ENCODE measurements around the gene LNX1. TPM values are rescaled to one million over a fixed set of nuclear protein-coding genes. Genes with fewer than 3 reads are reported as not detected.

Gene LNX1
- total and polyA plus RNA-seq, 9 of the 15 experiments (the other 6 are each of a cell fraction or from before 2014, with no cell fraction given): 0.40 to 3.6 (median 2.2) TPM

DNA sequence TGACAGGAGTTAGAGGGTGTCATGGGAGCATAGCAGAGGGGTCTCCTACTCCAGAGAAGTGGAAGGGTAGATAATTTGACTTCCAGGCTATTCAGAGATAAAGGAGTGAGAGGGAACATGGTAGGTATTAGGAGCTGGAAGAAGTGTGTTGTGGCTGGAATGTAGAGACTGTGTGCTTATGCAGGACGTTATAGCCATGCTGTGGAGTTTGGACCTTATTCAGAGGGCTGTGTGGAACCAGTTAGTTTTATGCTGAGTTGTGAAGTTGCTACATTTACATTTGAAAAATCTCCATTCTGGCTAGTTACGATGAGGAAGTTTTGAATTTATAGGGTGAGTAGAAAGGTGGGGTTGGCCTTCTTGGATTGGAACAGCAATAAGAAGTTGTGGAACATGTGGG lies 146.3 kb downstream of the LNX1 start:
- FAIRE-seq (no peak), ATAC-seq (0 out of 3 replicates have a peak, but pooled peaks have one; percentile 26), DNase-seq (ENCODE audit: extremely low read depth in 1 of 4, low spot score in 3 of 4) (no peak)
- intact Hi-C loops (cut with micrococcal nuclease): no loop called here
- H3K4me3 ChIP-seq: no peak overlapping the region
- no peaks in the 10 kb centered on the region for H3K79me2 ChIP-seq (ENCODE audit: control insufficient read depth, insufficient read depth, low read length)
- no TSS peak for BruUV-seq (replicated peaks)
- no peaks in the 10 kb centered on the region for H3K4me1 ChIP-seq (replicated peaks in 1 of 2; ENCODE audit: control insufficient read depth in 2 of 2, insufficient read depth in 2 of 2, low read length in 2 of 2)
- no peaks in the 10 kb centered on the region for H4K20me1 ChIP-seq (replicated peaks; ENCODE audit: control insufficient read depth, insufficient read depth, low read length)
- TF ChIP-seq ZNF717 (CRISPR knock-in tag; IDR thresholded peaks at IDR 0.05): no peak
- TF ChIP-seq CSDE1 (IDR thresholded peaks at IDR 0.05): no peak
- no peak for TF ChIP-seq CBFA2T3 (IDR thresholded peaks at IDR 0.05)
- TF ChIP-seq ZNF175 (CRISPR knock-in tag; IDR thresholded peaks at IDR 0.05; ENCODE audit: low read depth): no peak
- TF ChIP-seq CBX3 (IDR thresholded peaks at IDR 0.05; ENCODE audit: borderline replicate concordance in 1 of 2, low read length in 2 of 2): no peak
- ChIA-PET CTCF (ENCODE audit: low intra/inter-chr PET ratio) (no interaction called here), POLR2A (interaction anchor here (0.6 kb wide), 1 partner anchor 925 kb away, joined by 3 read pairs; no protein-coding TSS in a partner anchor)
- no peaks in the 10 kb centered on the region for H3K9me1 ChIP-seq (ENCODE audit: control insufficient read depth, insufficient read depth, low read length)
- H3K27me3 ChIP-seq (ENCODE audit: control insufficient read depth in 2 of 2, insufficient read depth in 2 of 2, low read length in 2 of 2): no peaks in the 10 kb centered on the region
- in situ Hi-C loops (cut with MboI): no loop called here
- no peak overlapping the region for H3K9ac ChIP-seq (ENCODE audit: insufficient read depth in 1 of 2, low read depth in 2 of 2, low read length in 2 of 2)
- WGBS (ENCODE audit: insufficient coverage, low coverage, missing lambda C conversion rate): 94% methylated on average over 2 of the region's 2 CpGs
- no peak overlapping the region for H3K27ac ChIP-seq (ENCODE audit: extremely low read depth, low read depth, low read length)
- H2AFZ ChIP-seq (ENCODE audit: low read depth, low read length): no peak overlapping the region
- H3K9me3 ChIP-seq (replicated peaks; ENCODE audit: control insufficient read depth, insufficient read depth, low read depth, low read length): no peaks in the 10 kb centered on the region
- peaks cover 77% of the 10 kb centered on the region for H3K36me3 ChIP-seq (ENCODE audit: control insufficient read depth, insufficient read depth, low read length)
- H3K4me2 ChIP-seq (ENCODE audit: insufficient read depth, low read length): no peak overlapping the region

DNA sequence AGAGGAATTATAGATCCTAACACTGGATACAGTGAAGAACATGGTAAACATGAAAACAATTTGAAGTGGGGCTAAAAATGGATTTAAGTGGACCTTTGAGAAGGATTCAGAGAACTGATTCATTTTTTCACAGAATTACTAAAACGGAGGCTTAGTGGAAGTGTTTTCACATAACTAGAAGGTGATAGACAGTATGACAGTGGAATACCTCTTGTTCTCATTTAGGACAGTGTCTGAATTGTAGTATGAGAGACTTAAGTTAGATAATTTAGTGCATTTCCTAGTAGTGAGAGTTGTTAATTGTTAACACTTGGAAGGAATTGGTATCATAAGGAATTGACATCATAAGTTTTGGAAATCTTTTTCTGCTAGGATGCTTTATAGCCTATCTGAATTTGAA lies 149.7 kb downstream of the LNX1 start:
- ATAC-seq (no peak), DNase-seq (ENCODE audit: extremely low read depth in 1 of 4, low spot score in 3 of 4) (no peak), FAIRE-seq (no peak)
- no peaks in the 10 kb centered on the region; the same call in 2 of the 3 replicates for H3K79me2 ChIP-seq (ENCODE audit: control insufficient read depth, insufficient read depth, low read length)
- no peak overlapping the region for H3K27ac ChIP-seq (ENCODE audit: extremely low read depth, low read depth, low read length)
- no peaks in the 10 kb centered on the region for H4K20me1 ChIP-seq (replicated peaks; ENCODE audit: control insufficient read depth, insufficient read depth, low read length)
- in situ Hi-C loops (cut with MboI): no loop called here
- intact Hi-C loops (cut with micrococcal nuclease): no loop called here
- H3K9me1 ChIP-seq (ENCODE audit: control insufficient read depth, insufficient read depth, low read length): no peaks in the 10 kb centered on the region
- 60% methylated on average over 1 of the region's 1 CpG for WGBS (ENCODE audit: insufficient coverage, low coverage, missing lambda C conversion rate)
- ChIA-PET CTCF (ENCODE audit: low intra/inter-chr PET ratio) (no interaction called here), POLR2A (no interaction called here)
- no peak overlapping the region for H3K4me2 ChIP-seq (ENCODE audit: insufficient read depth, low read length)
- no peak overlapping the region for H3K9ac ChIP-seq (ENCODE audit: insufficient read depth in 1 of 2, low read depth in 2 of 2, low read length in 2 of 2)
- no peaks in the 10 kb centered on the region for H3K27me3 ChIP-seq (ENCODE audit: control insufficient read depth in 2 of 2, insufficient read depth in 2 of 2, low read length in 2 of 2)
- no TSS peak for BruUV-seq (replicated peaks)
- H3K36me3 ChIP-seq (ENCODE audit: control insufficient read depth, insufficient read depth, low read length): peaks cover 74% of the 10 kb centered on the region
- H3K4me1 ChIP-seq (replicated peaks in 1 of 2; ENCODE audit: control insufficient read depth in 2 of 2, insufficient read depth in 2 of 2, low read length in 2 of 2): no peaks in the 10 kb centered on the region
- H3K4me3 ChIP-seq: no peak overlapping the region
- H3K9me3 ChIP-seq (replicated peaks; ENCODE audit: control insufficient read depth, insufficient read depth, low read depth, low read length): no peaks in the 10 kb centered on the region
- H2AFZ ChIP-seq (ENCODE audit: low read depth, low read length): no peak overlapping the region
- TF ChIP-seq L3MBTL2 (IDR thresholded peaks at IDR 0.05) (no peak), XRCC3 (IDR thresholded peaks at IDR 0.05) (no peak), BRD9 (IDR thresholded peaks at IDR 0.05; ENCODE audit: low read depth, partially characterized antibody) (no peak), ZNF699 (CRISPR knock-in tag; IDR thresholded peaks at IDR 0.05; ENCODE audit: insufficient replicate concordance) (no peak)
- TF ChIP-seq, protein P1, sequence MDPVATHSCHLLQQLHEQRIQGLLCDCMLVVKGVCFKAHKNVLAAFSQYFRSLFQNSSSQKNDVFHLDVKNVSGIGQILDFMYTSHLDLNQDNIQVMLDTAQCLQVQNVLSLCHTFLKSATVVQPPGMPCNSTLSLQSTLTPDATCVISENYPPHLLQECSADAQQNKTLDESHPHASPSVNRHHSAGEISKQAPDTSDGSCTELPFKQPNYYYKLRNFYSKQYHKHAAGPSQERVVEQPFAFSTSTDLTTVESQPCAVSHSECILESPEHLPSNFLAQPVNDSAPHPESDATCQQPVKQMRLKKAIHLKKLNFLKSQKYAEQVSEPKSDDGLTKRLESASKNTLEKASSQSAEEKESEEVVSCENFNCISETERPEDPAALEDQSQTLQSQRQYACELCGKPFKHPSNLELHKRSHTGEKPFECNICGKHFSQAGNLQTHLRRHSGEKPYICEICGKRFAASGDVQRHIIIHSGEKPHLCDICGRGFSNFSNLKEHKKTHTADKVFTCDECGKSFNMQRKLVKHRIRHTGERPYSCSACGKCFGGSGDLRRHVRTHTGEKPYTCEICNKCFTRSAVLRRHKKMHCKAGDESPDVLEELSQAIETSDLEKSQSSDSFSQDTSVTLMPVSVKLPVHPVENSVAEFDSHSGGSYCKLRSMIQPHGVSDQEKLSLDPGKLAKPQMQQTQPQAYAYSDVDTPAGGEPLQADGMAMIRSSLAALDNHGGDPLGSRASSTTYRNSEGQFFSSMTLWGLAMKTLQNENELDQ (CRISPR knock-in tag; IDR thresholded peaks at IDR 0.05; ENCODE audit: borderline replicate concordance): no peak
- TF ChIP-seq, protein P2, sequence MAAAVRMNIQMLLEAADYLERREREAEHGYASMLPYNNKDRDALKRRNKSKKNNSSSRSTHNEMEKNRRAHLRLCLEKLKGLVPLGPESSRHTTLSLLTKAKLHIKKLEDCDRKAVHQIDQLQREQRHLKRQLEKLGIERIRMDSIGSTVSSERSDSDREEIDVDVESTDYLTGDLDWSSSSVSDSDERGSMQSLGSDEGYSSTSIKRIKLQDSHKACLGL (CRISPR knock-in tag; IDR thresholded peaks at IDR 0.05; ENCODE audit: borderline replicate concordance, poor library complexity, severe bottlenecking): no peak
- TF ChIP-seq, protein P3, sequence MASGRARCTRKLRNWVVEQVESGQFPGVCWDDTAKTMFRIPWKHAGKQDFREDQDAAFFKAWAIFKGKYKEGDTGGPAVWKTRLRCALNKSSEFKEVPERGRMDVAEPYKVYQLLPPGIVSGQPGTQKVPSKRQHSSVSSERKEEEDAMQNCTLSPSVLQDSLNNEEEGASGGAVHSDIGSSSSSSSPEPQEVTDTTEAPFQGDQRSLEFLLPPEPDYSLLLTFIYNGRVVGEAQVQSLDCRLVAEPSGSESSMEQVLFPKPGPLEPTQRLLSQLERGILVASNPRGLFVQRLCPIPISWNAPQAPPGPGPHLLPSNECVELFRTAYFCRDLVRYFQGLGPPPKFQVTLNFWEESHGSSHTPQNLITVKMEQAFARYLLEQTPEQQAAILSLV (tag; IDR thresholded peaks at IDR 0.05): no peak
